Neural crest cell (in vitro differentiated cells): ENCODE results near the gene CD37. TPM values are rescaled to one million over a fixed set of nuclear protein-coding genes. Genes with fewer than 3 reads are reported as not detected.
"Not testable (repeated sequence)": the region's sequence is repeated elsewhere in the genome, so short reads cannot be mapped to it uniquely, and the experiment has no call there.

Source experiments
- DNase-seq: peaks from one replicate; pipeline ENCODE4 v3.0.0; 2021; ENCODE audit warnings: low read depth, mixed read lengths, low spot score
- H3K27ac Mint-ChIP-seq: one replicate; pipeline ENCODE4 v1.8.0; 2021; ENCODE audit warnings: mild to moderate bottlenecking, mixed read lengths; ENCODE audit not compliant: unreplicated experiment
- H3K27me3 Mint-ChIP-seq: 2 replicates; pipeline ENCODE4 v1.8.0; 2021; ENCODE audit warnings: low read depth, mild to moderate bottlenecking, mixed read lengths
- H3K36me3 Mint-ChIP-seq: 2 replicates; pipeline ENCODE4 v1.8.0; 2021; ENCODE audit warnings: low read depth, mild to moderate bottlenecking, mixed read lengths
- H3K4me1 Mint-ChIP-seq: 2 replicates; pipeline ENCODE4 v1.8.0; 2021; ENCODE audit warnings: mixed read lengths
- H3K4me3 Mint-ChIP-seq: one replicate; pipeline ENCODE4 v1.8.0; 2021; ENCODE audit warnings: mild to moderate bottlenecking, mixed read lengths
- H3K9me3 Mint-ChIP-seq: 2 replicates; pipeline ENCODE4 v1.8.0; 2021; ENCODE audit warnings: mixed read lengths
- total RNA-seq: library from RNA; stranded (reverse); gene quantifications from 2 replicates; pipeline ENCODE4 v1.2.1, GENCODE V29; 2021
- TF ChIP-seq, protein P1 (sequence below): fragments of 200-600 bp; sonication (generic); conservative IDR thresholded peaks from 2 replicates; pipeline ENCODE4 v1.5.0; 2021; ENCODE audit warnings: antibody characterized with exemption, mild to moderate bottlenecking

The CD37 gene
- total RNA-seq, 1 donor from 2014 or later, result not detected

DNA sequence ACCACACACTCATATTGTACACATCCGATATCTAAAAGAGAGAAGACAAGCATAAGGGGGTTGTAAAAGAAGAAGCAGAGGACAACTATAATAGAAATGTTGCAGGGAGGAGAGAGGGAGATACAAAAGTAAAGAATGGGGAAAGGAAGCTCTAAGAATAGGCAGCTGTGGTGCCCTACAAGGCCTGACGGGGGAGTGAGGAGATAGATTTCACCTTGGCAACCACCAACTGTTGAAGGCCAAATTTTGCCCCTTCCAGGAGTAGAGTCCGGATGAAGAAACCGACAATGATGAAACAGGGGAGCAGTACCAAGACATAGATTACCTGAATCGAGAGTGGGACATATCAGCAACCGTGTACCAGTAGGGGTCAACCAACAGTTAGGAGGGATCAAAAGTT lies 26.1 kb upstream of the CD37 start:
- Mint-ChIP-seq H3K36me3 (peaks cover 38% of the 10 kb centered on the region), H3K27me3 (no peaks in the 10 kb centered on the region), H3K4me3 (no peak overlapping the region), H3K27ac (no peak overlapping the region), H3K9me3 (no peaks in the 10 kb centered on the region), H3K4me1 (no peaks in the 10 kb centered on the region)
- no peak for DNase-seq
- TF ChIP-seq, protein P1, sequence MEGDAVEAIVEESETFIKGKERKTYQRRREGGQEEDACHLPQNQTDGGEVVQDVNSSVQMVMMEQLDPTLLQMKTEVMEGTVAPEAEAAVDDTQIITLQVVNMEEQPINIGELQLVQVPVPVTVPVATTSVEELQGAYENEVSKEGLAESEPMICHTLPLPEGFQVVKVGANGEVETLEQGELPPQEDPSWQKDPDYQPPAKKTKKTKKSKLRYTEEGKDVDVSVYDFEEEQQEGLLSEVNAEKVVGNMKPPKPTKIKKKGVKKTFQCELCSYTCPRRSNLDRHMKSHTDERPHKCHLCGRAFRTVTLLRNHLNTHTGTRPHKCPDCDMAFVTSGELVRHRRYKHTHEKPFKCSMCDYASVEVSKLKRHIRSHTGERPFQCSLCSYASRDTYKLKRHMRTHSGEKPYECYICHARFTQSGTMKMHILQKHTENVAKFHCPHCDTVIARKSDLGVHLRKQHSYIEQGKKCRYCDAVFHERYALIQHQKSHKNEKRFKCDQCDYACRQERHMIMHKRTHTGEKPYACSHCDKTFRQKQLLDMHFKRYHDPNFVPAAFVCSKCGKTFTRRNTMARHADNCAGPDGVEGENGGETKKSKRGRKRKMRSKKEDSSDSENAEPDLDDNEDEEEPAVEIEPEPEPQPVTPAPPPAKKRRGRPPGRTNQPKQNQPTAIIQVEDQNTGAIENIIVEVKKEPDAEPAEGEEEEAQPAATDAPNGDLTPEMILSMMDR, result no peak

DNA sequence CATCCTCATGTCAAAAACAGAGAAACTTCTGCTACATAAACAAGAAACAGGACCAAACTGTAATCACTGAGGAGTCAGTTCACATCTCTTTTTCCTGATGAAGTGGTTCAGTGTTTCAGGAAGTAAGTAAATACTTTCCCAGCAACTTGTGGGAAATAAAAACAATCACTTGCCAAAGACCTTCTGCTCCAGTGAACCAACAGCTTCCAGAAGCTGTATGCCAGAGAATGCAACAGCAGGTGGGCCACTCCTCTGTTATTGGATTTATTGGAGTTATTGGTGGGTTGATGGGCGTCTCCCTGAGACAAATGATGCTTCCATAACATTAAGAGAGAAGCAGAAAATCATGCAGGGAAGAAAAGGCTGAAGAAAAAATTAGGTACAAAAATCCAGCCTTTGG lies 20.1 kb upstream of the CD37 start:
- TF ChIP-seq, protein P1, result no peak
- no peak overlapping the region for H3K4me3 Mint-ChIP-seq
- H3K36me3 Mint-ChIP-seq, result peaks cover 41% of the 10 kb centered on the region
- H3K27ac Mint-ChIP-seq, result no peak overlapping the region
- peaks cover 6% of the 10 kb centered on the region for H3K9me3 Mint-ChIP-seq
- no peak for DNase-seq
- no peaks in the 10 kb centered on the region for H3K4me1 Mint-ChIP-seq
- no peaks in the 10 kb centered on the region for H3K27me3 Mint-ChIP-seq

DNA sequence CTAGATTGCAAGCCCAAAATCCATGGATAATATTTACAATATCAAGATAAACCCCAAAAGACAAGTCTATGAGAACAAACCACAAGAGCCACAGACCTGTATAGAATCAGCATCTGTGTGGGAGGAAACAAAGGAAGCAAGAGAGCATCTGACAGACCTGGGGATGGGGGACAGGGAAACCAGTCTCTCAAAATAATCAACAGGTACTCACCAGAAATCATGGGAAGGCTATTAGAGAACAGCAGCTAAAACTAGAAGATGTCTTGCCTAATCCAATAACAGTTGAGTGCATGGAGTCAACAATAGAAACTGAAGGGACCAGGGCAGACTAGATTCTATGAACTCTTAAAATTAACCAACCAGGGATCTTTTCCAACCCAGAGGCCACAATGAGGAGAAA lies 18.9 kb upstream of the CD37 start:
- H3K27ac Mint-ChIP-seq, result no peak overlapping the region
- no peaks in the 10 kb centered on the region for H3K27me3 Mint-ChIP-seq
- H3K4me3 Mint-ChIP-seq, result no peak overlapping the region

DNA sequence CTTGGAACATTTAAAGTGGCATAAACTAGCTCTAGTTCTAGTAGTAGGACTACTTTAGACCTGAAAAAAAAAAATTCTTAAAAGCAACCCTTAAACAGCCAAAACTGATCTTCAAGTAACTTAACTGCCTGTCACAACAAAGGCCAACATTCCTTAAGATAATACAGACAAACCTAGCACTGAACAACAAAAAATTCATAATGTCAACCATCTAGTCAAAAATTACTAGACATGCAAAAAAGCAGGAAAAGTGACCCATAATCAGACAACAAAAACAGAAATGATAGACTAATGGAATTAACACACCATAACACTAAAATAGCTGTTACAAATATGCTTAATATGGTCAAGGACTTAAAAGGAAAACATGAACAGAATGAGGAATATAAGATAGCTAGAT lies 16.9 kb upstream of the CD37 start:
- H3K27ac Mint-ChIP-seq, result no peak overlapping the region
- H3K4me1 Mint-ChIP-seq, result no peaks in the 10 kb centered on the region
- H3K27me3 Mint-ChIP-seq, result no peaks in the 10 kb centered on the region
- TF ChIP-seq, protein P1, result no peak
- H3K36me3 Mint-ChIP-seq, result peaks cover 50% of the 10 kb centered on the region
- no peak for DNase-seq
- no peak overlapping the region for H3K4me3 Mint-ChIP-seq
- peaks cover 10% of the 10 kb centered on the region for H3K9me3 Mint-ChIP-seq

More for the DNA sequence above, 18.9 kb upstream of the CD37 start:
- H3K9me3 Mint-ChIP-seq, result peaks cover 6% of the 10 kb centered on the region
- DNase-seq, result no peak
- H3K36me3 Mint-ChIP-seq, result peaks cover 41% of the 10 kb centered on the region
- H3K4me1 Mint-ChIP-seq, result no peaks in the 10 kb centered on the region
- TF ChIP-seq, protein P1, result no peak

DNA sequence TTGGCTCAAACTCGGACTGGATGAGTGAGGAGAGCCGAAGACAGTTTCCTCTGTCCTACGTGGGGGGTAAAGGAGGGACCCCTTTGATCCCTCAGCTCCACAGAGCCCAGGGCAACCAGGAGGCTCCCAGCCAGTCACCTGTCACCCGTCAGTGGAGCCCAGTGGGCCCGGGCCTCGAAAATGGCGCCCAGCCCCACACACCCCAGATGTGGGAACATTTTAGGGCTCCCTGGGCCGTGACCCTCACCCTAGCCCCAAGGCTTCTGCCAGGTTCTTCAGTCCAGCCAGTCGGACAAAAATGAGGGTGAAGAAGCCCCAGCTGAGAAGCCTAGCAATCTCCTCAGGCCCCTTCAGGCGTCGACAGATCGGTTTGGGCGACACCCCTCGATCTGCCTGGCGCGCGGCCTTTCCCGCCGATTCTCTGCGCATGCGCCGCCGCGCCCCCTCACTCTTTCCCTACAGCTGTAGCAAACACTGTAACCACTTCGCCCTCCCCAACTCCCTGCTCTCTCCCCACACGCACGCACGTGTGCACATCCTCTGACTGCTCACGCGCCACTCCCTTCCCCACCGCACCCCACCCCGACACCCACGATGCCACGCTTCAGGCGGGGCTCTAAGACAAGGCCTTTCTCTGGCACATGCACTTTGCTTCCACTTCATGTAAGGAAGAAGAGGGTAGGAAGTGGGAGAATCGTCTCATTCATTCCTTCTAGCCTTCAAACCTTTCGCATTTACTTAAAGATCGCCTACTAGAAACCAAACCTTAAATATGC lies 10.2 kb upstream of the CD37 start, which contains the start of gene SLC6A16:
SLC6A16 (minus strand) TSS at position 391 of the 776 bp plus-strand sequence. CDS start 13,844 bp downstream, outside the sequence.
- H3K27me3 Mint-ChIP-seq, result no peaks in the 10 kb centered on the region
- peaks cover 9% of the 10 kb centered on the region for H3K9me3 Mint-ChIP-seq
- H3K36me3 Mint-ChIP-seq, result peaks cover 54% of the 10 kb centered on the region
- DNase-seq, result no peak
- peaks cover 5% of the 10 kb centered on the region for H3K4me1 Mint-ChIP-seq
- peak within 1 kb of the TSS; percentile 60 for H3K4me3 Mint-ChIP-seq
- TF ChIP-seq, protein P1, result no peak
- H3K27ac Mint-ChIP-seq, result peak within 1 kb of the TSS; percentile 35

DNA sequence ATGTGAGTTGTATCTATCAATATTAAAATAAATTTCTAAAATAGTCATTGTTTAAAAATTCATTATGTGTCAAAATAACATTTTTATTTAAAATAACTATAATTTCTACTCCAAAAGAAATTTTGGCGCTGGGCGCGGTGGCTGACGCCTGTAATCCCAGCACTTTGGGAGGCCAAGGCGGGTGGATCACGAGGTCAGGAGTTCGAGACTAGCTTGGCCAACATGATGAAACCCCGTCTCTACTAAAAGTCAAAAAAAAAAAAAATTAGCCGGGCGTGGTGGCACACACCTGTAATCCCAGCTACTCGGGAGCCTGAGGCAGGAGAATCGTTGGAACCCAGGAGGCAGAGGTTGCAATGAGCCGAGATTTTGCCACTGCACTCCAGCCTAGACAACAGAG lies 9.4 kb upstream of the CD37 start:
- H3K27ac Mint-ChIP-seq, H3K4me3 Mint-ChIP-seq, H3K27me3 Mint-ChIP-seq, H3K9me3 Mint-ChIP-seq, DNase-seq, H3K4me1 Mint-ChIP-seq: not testable (repeated sequence)
- H3K36me3 Mint-ChIP-seq, result peaks cover 53% of the 10 kb centered on the region
